D721Med (cell line): ENCODE data around the gene ROBO1.

Experiments used
- DNase-seq: peaks from one replicate; pipeline ENCODE4 v3.0.0; 2011; ENCODE audit warnings: low spot score; ENCODE audit not compliant: insufficient read length
- FAIRE-seq: peaks from 2 replicates; lab custom pipeline; 2011; peaks lifted over from hg19 to GRCh38; lab: Jason Lieb, UNC
- CTCF ChIP-seq: IDR thresholded peaks from 2 replicates; pipeline ENCODE4 v1.5.1; 2012; ENCODE audit warnings: mild to moderate bottlenecking, control low read depth; ENCODE audit not compliant: insufficient read depth; ENCODE audit errors: missing control alignments

The ROBO1 gene

GRCh38 chr3:79230266-79230665 is 537.5 kb downstream of the ROBO1 start:
- FAIRE-seq (no peak), DNase-seq (no peak)
- TF ChIP-seq CTCF, result no peak

GRCh38 chr3:79217096-79217495 is 550.7 kb downstream of the ROBO1 start:
- FAIRE-seq (peak; percentile 32), DNase-seq (no peak)
- TF ChIP-seq CTCF, result no peak

- TF ChIP-seq CTCF, result no peak
- FAIRE-seq (no peak), DNase-seq (no peak)
Observed at GRCh38 chr3:79215286-79215685, 552.5 kb downstream of the ROBO1 start.

- DNase-seq (no peak), FAIRE-seq (no peak)
- no peak for TF ChIP-seq CTCF
Observed at GRCh38 chr3:79211586-79212359, 556.0 kb downstream of the ROBO1 start.

GRCh38 chr3:79204351-79204750 is 563.4 kb downstream of the ROBO1 start:
- peak; percentile 58 for FAIRE-seq
- DNase-seq, result no peak
- TF ChIP-seq CTCF, result no peak

- FAIRE-seq (no peak), DNase-seq (no peak)
- no peak for TF ChIP-seq CTCF
Observed at GRCh38 chr3:79203144-79203519, 564.7 kb downstream of the ROBO1 start.

GRCh38 chr3:79202471-79203143 is 565.2 kb downstream of the ROBO1 start:
- no peak for DNase-seq
- FAIRE-seq, result no peak
- TF ChIP-seq CTCF, result no peak
